ENCODE data around the gene UQCC3.
"Not testable (repeated sequence)": the region's sequence is repeated elsewhere in the genome, so short reads cannot be mapped to it uniquely, and the experiment has no call there.

UQCC3 gene

DNA sequence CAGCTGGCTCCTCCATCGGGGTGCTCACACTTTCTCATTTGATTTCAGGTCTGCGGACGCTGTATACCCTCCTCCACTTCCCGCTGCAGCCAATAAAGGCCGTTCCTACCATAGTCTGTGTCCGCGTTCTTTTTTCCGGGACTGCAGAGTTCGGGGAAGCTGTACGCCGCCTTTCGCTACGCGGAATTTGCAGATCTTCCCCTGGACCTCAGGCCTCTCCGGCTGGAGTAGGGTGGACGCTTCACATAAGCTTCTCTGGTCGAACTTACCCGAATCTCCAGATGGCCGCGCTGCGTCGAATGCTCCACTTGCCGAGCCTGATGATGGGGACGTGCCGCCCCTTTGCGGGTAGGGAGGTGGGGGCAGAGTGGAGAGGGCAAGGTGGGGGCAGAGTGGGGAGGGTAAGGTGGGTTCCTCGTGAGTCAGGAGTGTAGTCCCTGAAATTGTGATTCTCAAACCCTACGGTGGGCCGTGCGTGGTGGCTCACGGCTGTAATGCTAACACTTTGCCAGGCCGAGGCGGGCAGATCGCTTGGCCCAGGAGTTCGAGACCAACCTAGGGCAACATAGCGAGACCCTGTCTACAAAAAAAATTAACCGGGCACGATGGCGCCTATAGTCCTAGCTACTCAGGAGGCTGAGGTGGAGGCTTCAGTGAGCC, 5.7 kb upstream of the UQCC3 start:
- DNase-seq, result peak in 1 of 2 experiments; percentile 31

DNA sequence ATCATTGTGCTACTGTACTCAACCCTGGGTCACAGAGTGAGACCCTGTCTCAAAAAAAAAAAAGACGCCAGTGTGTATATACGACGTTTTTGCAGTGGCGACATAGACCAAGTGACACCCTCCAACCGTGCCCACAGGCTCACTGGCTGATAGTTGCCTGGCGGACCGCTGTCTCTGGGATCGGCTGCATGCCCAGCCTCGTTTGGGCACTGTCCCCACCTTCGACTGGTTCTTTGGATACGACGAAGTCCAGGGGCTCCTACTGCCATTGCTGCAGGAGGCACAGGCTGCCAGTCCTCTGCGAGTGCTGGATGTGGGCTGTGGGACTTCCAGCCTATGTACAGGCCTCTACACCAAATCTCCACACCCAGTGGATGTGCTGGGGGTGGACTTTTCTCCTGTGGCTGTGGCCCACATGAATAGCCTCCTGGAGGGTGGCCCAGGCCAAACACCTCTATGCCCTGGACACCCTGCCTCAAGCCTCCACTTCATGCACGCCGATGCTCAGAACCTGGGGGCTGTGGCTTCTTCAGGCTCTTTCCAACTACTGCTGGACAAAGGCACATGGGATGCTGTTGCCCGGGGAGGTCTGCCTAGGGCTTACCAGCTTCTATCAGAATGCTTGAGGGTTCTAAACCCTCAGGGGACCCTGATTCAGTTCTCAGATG, 5.1 kb upstream of the UQCC3 start:
- no peak for DNase-seq

DNA sequence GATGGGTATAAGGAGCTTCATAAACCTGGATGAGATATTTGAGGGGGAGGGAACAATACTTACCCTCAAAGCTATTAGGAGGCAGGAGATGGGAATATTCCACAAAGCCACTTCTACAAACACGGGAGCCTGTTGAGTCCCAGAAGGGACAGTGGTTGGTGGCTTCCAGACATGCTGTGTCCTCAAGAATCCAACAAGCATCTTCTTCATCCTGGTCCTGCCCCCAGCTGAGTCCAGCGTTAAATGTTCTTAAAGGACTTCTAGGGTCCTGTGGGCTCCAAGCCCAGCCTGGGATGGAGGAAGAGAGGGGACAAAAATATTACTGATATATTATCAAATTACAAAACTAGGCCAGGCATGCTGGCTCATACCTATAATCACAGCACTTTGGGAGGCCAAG, 4.0 kb upstream of the UQCC3 start:
- no peak for DNase-seq

DNA sequence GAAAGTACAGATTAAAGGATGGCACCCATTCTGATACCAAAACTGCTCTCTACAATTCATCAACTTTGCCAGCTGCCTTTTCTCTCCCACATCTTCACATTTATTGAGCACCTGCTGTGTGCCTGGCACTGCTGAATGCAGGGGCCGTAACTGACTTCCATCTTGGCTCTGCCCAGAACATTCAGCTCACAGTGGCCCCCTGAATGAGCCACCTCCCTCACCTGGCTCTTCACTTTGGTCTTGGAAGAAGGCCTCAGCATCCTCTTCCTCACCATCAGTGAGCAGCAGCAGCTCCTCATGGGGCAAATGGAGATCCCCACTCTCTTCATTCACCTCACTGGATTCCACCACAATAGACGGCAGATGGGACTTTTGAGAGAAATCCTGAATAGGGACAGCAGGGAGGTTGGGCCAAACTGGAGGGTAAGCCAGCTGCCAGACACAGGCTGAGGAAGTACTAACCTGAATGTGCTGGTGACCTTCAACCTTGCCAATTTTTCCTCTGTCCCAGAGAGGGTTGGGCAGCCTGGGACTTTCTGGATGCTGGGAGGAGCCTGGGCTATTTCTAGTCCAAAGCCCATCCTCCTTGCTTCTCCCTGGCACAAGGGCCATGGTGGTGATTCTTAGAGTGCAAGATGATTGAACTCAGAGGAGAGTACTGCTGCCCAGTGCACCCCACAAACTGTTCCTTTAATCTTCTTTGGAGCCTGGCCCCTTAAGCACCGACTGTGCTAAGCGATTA, 1.9 kb upstream of the UQCC3 start:
- DNase-seq, result no peak

DNA sequence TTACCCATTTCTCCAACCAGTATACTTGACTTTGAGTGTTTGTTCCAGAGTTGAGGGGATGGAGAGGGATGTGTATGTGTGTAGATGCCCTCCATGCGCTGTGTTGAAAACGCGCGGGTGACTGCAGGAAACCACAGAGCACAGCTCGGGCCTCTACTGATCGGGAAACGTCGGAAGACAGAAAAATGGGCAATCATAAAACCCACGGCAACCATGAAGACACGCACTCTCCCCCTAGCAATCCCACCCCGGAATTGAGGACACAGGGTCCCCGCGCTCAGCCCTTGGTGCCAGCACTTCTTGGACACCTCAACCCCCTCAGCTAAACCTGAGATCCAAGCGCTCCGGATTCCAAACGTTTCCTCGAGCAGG, 251 bp upstream of the UQCC3 start:
- no peak for DNase-seq

DNA sequence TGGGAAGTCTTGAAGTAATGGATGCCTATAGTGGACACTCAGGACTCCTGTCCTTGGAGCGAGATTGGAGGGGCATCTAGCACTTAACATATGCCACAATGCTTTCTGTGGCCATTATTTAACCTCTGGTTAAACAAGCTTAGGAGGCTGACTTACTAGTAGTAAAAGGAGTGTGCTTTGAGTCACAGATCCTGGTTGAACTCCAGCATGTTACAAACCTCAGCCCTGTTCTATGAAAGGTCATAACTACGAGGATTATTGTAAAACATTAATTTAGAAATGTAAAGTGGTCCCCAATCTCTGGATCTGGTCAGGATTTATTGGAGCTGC, 1.7 kb downstream of the UQCC3 start:
- no peak for DNase-seq

DNA sequence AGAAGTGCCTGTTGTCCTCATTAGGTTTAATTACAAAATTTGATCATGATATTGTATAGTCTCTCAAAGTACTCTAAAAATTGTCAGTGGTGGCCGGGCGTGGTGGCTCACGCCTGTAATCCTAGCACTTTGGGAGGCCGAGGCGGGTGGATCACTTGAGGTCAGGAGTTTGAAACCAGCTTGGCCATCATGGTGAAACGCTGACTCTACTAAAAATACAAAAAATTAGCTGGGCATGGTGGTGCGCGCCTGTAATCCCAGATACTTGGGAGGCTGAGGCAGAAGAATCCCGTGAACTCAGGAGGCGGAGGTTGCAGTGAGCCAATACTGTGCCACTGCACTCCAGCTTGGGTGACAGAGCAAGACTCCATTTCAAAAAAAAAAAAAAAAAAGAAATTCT, 3.9 kb downstream of the UQCC3 start:
- not testable (repeated sequence) for DNase-seq

DNA sequence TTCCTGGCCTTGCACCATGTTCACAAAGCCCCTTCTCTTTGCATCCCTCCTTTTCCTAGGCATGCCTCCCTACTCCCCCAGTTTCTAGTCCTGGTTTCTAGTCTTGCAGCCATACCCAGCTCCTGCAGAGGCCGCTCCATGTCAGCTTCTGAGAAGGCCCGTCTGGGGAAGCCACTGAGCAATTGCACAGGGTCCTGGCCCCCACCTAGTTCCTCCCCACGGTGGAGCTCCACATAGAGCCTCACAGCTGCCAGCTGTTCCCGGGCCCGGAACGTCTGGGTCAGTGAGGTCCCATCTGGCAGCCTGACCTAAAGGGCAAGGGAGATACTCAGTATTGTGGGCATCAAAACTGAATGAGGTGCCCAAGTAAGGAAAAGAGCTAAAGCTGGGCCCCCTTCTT, 5.2 kb downstream of the UQCC3 start:
- no peak for DNase-seq

DNA sequence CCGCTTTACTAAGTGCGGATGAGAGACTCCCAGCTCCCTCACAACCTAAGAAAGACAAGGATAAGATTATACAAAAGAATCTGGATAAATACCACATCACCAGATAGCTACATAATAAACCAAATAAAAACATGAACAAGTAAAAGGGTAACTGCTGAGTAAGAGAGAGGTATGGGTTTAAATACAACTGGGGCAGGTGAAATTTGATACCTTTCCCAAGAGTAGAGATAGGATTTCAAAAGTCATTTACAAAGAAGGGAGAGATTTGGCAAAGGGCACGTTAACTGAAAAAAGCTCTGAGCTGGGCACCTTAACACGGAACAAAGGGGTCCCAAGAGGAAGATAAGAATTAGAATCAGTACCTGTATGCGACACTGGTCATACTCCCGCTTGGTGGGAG, 5.7 kb downstream of the UQCC3 start:
- DNase-seq, result no peak

DNA sequence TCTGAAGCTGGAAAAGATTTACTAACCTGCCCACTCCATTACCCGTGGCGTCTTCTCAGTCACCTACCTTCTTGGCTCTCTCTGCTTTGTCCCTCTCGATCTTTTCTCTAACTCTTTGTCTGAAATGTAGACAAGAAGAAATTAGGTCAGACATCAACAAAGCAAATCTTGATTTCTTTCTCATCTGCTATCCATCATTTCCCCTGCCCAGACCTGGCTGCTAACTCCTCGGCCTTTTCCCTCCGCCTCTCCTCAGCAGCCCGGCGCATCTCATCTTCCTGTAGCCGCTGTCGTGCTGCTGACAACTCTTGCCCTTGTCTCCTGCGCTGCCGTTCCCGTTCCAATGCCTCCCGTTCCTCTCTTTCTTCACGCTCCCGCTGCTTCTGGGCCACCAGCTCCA, 6.2 kb downstream of the UQCC3 start:
- DNase-seq, result no peak

DNA sequence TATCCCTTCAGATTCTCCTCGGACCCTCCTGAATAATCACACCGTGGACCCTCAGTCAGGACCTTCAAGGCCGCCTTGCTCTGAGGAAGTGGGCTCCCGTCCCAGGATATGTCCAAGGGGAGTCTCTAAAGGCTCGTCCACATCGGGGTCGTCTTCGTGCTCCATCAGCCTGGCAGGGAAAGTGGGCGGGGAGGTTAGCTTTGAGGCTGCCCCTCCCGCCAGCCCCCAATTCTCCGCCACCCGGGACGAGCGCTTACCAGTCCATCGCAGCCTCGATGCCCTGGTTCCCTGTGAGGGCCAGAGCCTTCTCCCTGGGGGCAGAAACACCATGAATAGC, 6.9 kb downstream of the UQCC3 start:
- DNase-seq, result no peak

DNA sequence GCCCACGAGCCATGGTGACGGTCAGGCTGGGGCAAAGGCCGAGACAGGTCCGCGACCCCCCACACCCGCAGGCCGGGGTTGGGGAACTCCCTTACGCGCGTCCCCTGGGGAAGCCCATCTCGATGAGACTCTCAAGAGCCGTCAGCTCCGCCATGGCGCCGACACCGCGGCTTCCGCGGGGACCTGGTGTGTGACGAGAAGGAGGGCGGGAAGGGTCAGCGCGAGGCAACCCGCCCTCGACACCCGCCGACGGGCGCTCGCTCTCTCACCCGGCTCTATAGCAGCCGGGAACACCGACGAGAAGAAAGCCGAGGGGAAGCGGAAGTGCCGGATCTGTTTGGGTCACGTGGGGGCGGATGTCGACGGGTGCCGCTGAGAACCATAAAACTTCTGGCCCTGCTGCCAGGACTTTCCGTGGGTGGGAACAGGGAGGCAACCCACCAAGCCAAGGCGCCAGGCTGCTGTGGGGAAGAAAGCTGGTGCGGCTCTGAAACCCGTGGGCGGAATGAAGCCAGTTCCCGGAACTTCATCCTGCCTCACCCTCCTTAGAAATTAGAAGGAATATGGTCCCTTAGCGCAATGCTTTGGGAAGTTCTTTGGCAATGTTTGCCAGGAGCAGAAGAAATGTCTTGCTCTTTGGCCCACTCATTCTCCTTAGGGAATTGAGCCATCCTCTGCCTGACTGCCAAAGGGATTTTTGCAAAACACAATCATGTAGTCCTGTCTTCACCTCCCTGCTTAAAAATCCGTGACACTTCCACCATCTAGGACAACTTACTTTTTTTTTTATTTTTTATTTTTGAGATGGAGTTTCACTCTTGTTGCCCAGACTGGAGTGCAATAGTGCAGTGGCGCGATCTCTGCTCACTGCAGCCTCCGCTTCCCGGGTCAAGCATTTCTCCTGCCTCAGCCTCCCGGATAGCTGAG, 7.6 kb downstream of the UQCC3 start, which contains the start of gene UBXN1:
TSS of gene UBXN1 (minus strand) at position 304 of the 927 bp plus-strand sequence. CDS start at position 154, 150 bp downstream.
- DNase-seq, result peak in 1 of 2 experiments; percentile 42

DNA sequence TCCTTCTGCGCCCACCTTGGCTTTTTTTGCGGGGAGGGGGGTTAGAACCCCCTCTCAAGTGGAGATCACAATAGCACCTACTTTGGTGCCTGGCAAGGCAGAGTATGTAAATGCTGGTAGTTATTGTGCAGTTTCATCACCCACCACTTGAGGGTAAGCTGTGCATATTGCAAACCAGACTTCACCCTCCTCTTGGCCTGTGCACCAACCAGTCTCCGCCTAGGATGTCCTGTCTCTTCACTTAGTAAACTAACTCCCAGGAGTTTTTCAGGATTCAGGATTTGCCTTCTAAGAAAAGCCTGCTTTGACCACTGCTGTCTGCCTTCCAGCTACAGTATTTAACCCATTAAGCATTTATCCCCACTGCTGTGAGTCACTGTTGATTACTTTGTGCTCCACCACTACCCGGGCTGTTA, 9.4 kb downstream of the UQCC3 start:
- DNase-seq, result no peak

DNA sequence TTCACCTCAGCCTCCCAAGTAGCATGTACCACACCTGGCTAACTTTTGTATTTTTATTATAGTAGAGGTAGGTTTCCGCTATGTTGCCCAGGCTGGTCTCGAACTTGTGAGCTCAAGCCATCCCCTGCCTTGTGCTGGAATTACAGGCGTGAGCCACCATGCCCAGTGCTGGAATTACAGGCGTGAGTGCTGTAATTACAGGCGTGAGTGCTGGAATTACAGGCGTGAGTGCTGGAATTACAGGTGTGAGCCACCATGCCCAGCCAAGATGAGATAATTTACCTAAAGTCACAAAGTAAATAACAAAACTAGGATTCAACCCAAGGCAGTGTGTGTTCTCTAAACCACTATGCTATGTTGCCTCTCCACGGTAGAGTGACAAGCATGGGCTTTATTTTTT, 11.0 kb downstream of the UQCC3 start:
- DNase-seq, result no peak

DNA sequence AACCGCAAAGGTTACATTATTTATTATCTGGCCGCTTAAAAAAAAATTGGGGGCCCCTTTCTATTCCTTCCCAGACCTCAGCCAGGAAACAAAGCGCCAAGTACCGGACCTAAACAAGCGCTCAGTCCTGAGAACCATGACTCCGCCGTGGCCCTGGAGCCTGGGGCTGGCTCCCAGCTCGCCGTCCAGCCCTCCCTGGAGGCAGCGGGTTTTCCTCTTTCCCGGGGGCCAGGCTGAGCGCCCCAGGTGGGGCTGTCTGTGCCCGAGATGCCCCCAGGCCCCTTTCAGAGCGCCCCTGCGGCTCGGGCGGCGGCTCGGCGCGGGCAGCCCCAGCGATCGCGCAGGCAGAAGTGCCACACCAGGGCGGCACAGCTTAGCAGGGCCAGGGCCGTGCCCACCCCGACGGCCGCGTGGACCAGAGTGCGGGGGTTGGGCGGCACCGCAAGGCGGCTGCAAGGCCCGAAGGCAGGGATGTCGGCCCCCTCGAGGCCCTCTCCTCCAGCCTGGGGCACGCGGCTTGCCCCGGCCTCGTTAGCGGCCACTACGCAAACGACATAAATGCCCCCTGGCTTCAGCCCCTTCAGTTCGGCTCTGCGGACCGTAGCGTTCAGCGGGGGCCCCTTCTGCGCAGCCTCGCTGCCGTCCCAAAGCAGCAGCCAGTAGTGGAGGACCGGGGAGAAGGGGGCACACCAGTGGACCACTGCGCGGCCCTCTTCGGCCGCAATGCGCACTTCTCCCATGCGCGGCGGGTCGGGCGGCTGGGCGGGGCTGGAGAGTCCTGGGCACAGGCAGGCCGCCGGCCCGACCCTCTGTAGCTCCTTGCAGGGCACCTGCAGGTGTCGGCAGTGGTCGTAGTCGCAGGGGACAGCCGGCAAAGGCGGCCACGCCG, 16.3 kb downstream of the UQCC3 start:
- DNase-seq, result no peak

DNA sequence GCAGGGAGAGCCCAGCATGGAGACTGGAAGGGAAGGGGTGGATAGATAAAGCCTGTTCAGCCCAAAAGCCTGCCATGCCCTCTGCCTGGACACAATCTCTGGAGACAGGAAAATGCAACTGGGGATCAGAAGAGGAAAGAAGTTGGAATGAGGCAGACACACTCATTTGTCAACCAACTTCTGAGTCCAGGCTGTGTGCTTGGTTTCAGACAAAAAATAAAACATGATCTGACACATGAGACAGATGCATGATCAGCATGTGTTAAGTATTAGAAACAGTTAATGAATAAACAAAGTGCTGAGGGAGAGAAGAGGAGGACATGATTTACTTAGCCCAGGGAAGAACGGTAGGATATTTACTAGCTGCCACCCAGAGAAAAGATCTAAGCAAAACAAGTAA, 17.0 kb downstream of the UQCC3 start:
- DNase-seq, result no peak

DNA sequence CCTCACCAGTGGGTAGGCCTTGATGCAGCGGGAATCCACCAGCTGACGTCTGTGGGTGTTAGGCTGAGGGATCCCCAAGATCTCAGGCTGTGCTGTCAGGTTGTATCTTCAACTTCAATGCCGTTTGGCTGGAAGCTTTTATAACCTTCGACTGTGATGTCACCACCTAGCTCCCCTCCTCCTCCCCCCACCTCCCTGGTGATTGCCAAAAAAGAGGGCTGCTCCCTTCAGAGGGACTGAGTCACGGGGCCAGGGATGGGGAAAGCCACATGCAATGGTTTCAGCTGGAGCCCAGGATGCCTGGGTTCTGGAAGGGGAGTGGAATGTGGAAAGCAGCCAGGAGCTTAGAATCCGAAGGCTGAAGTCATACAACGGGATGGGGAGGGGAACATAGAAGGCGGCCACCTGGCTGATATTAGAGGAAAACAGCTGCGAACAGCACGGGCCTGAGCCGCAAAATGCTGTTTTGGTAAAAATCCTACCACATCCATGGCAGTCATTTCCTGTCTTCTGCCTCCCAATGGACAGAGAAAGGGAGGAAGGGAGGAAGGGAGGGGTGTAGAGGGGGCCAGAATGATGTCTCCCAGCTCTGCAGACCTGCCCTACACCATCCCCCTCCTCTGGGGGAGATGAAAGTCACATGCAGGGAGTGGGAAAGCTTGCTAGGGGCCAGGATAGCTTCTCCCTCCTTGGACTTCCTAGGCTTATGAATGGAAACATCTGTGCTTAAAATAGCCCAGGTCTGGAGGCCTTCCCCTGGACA, 18.1 kb downstream of the UQCC3 start, which contains the start of gene LRRN4CL:
TSS of gene LRRN4CL (minus strand) at position 110 of the 763 bp plus-strand sequence. CDS start 1,022 bp downstream, outside the sequence.
- DNase-seq, result no peak

DNA sequence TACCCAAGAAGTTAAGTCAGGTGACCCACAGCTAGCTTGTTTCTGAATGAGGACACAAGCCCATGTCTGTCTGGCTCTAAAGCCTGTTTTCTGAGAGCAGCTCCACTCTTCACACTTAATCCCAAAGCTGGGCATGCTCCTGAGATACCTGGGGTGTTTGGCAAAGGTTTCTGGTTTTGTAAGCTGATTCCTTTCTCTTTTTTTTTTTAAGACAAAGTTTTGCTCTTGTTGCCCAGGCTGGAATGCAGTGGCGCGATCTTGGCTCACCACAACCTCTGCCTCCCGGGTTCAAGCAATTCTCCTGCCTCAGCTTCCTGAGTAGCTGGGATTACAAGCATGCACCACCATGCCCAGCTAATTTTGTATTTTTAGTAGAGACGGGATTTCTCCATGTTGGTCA, 22.2 kb downstream of the UQCC3 start:
- not testable (repeated sequence) for DNase-seq

DNA sequence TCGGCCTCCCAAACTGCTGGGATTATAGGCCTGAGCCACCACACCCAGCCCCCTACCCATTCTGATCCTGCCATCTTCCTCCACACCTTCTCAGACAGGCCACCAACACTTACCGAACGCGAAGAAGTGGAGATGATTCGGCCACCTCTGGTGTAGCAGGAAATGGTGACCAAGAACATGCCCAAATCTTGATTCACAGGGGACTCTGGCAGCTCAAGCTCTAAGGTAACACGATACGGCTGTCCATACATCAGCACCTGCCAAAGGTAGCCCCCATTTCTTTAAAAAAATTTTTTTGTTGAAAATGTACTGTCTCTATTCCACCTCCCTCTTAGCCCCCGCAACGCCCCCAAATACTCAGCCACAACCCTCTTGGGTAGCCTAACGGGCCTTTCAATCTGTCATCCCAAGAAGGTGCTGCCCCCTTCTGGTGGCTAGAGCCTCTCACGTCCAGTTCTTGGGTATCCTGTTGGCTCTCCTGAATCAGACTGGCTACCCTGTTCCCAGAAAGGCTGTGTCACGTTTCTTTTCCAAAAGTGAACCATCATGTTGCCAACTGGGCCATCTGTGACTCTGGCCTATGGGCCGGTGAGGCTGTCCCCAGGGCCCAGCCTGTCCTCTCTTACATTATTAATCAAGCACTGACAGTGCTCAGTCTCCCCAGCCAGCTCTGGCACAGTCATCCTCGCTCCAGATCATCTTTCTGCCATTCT, 23.1 kb downstream of the UQCC3 start:
- DNase-seq, result peak; percentile 75 to 76

DNA sequence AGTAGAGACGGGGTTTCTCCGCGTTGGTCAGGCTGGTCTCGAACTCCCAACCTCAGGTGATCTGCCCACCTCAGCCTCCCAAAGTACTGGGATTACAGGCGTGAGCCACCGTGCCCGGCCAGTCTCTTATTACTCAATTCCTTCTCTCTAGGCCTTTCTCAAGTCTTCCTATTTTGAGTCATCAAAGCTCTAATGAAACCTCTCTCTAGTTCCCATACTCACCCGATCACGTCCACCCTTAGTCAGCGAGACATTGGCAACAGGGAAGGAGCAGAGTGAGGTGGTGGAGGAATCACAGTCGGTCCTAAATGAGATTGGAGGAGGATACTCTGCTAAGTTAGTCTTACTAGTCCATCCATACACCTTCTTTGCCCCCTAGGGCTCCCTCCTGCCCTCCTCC, 30.8 kb downstream of the UQCC3 start:
- no peak for DNase-seq

DNA sequence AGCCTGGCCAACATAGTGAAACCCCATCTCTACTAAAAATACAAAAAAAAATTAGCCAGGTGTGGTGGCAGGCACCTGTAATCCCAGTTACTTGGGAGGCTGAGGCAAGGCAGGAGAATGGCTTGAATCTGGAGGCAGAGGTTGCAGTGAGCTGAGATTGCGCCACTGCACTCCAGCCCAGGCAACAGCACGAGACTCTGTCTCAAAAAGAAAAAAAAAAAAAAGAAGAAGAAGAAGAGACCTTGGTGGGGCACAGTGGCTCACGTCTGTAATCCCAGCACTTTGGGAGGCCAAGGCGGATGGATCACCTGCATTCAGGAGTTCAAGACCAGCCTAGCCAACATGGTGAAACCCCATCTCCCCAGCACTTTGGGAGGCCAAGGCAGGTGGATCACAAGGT, 32.4 kb downstream of the UQCC3 start:
- DNase-seq, result not testable (repeated sequence)

Data from cerebellar nuclear complex (tissue), 1 donor.